CD14-positive monocyte (primary cell): Measurements from ENCODE around the gene TIAM1. TPM values are rescaled to one million over a fixed set of nuclear protein-coding genes. Genes with fewer than 3 reads are reported as not detected.

ENCODE experiments used
- DNase-seq, 3 donors: peaks; one replicate each; pipeline ENCODE4 v3.0.0-alpha.2; 2011 to 2022
- H2AFZ ChIP-seq: 2 replicates; pipeline ENCODE4 v1.6.0; 2012; ENCODE audit warnings: mild to moderate bottlenecking, low read depth, low read length, inconsistent platforms; ENCODE audit not compliant: insufficient read depth, poor library complexity, severe bottlenecking
- H3K27ac ChIP-seq, 2 donors: 1 replicate in 1 of 2; 2 replicates in 1 of 2; pipeline ENCODE4 v1.5.1; 2012 to 2013; ENCODE audit warnings: low read length in 2 of 2, control low read depth in 1 of 2, inconsistent platforms in 1 of 2, low read depth in 1 of 2, mild to moderate bottlenecking in 1 of 2
- H3K27me3 ChIP-seq, 2 donors: one replicate each; pipeline versions ENCODE4 v1.6.0 to v1.6.1; 2011 to 2013; ENCODE audit warnings: low read length in 2 of 2; ENCODE audit not compliant: control insufficient read depth in 2 of 2, insufficient read depth in 2 of 2
- H3K36me3 ChIP-seq, 2 donors: replicated peaks in 1 of 2; 1 replicate in 1 of 2; 2 replicates in 1 of 2; pipeline versions ENCODE4 v1.5.1 to v1.6.1; 2012 to 2013; ENCODE audit warnings: low read length in 2 of 2, control low read depth in 1 of 2, inconsistent platforms in 1 of 2, mild to moderate bottlenecking in 1 of 2; ENCODE audit not compliant: insufficient read depth in 2 of 2, control insufficient read depth in 1 of 2
- H3K4me1 ChIP-seq, 2 donors: 1 replicate in 1 of 2; 2 replicates in 1 of 2; pipeline versions ENCODE4 v1.5.1 to v1.6.1; 2012 to 2013; ENCODE audit warnings: low read length in 2 of 2, control low read depth in 1 of 2, inconsistent platforms in 1 of 2, mild to moderate bottlenecking in 1 of 2, moderate library complexity in 1 of 2; ENCODE audit not compliant: insufficient read depth in 2 of 2, control insufficient read depth in 1 of 2
- H3K4me2 ChIP-seq: replicated peaks from 2 replicates; pipeline ENCODE3; 2012; ENCODE audit warnings: low read length, moderate library complexity, mild to moderate bottlenecking; ENCODE audit not compliant: poor library complexity, severe bottlenecking; ENCODE audit errors: extremely low read depth
- H3K4me3 ChIP-seq, 3 experiments: fragments of 200-600 bp in 1 of 3; sonication (generic) in 1 of 3; replicated peaks in 1 of 3; 1 replicate in 2 of 3; 2 replicates in 1 of 3; pipeline ENCODE4 v1.5.1; 2011 to 2013; ENCODE audit warnings: low read length in 3 of 3, mild to moderate bottlenecking in 3 of 3, control low read depth in 2 of 3, low read depth in 2 of 3, inconsistent platforms in 1 of 3, moderate library complexity in 1 of 3
- H3K79me2 ChIP-seq: 2 replicates; pipeline ENCODE4 v1.6.0; 2012; ENCODE audit warnings: mild to moderate bottlenecking, control low read depth, inconsistent platforms, low read length, moderate library complexity; ENCODE audit not compliant: insufficient read depth
- H3K9ac ChIP-seq: 2 replicates; pipeline ENCODE4 v1.6.0; 2017; ENCODE audit warnings: low read length, mild to moderate bottlenecking; ENCODE audit not compliant: insufficient read depth, poor library complexity, severe bottlenecking
- H3K9me3 ChIP-seq, 2 donors: replicated peaks in 1 of 2; 1 replicate in 1 of 2; 2 replicates in 1 of 2; pipeline versions ENCODE4 v1.5.1 to v1.6.1; 2012 to 2013; ENCODE audit warnings: low read length in 2 of 2, control low read depth in 1 of 2; ENCODE audit not compliant: control insufficient read depth in 1 of 2, insufficient read depth in 1 of 2
- H4K20me1 ChIP-seq: 2 replicates; pipeline ENCODE4 v1.6.0; 2012; ENCODE audit warnings: mild to moderate bottlenecking, low read length, control low read depth, moderate library complexity; ENCODE audit not compliant: insufficient read depth
- H3K27ac Mint-ChIP-seq, 7 donors: one replicate each; pipeline ENCODE4 v1.8.0; 2020; ENCODE audit warnings: mild to moderate bottlenecking in 7 of 7, mixed read lengths in 7 of 7, moderate library complexity in 6 of 7, inconsistent platforms in 2 of 7
- H3K27me3 Mint-ChIP-seq, 3 donors: one replicate each; pipeline ENCODE4 v1.8.0; 2021 to 2022; ENCODE audit warnings: low read depth in 3 of 3, mild to moderate bottlenecking in 3 of 3, mixed read lengths in 3 of 3, moderate library complexity in 3 of 3, inconsistent platforms in 1 of 3
- H3K36me3 Mint-ChIP-seq, 2 donors: one replicate each; pipeline ENCODE4 v1.8.0; 2020; ENCODE audit warnings: mixed read lengths in 2 of 2, inconsistent platforms in 1 of 2, mild to moderate bottlenecking in 1 of 2
- H3K4me1 Mint-ChIP-seq: one replicate; pipeline ENCODE4 v1.8.0; 2020; ENCODE audit warnings: mild to moderate bottlenecking, mixed read lengths
- H3K4me3 Mint-ChIP-seq, 2 donors: one replicate each; pipeline ENCODE4 v1.8.0; 2020; ENCODE audit warnings: mild to moderate bottlenecking in 2 of 2, mixed read lengths in 2 of 2, moderate library complexity in 1 of 2
- H3K9me3 Mint-ChIP-seq, 7 donors: one replicate each; pipeline ENCODE4 v1.8.0; 2020 to 2022; ENCODE audit warnings: mixed read lengths in 7 of 7, mild to moderate bottlenecking in 6 of 7, moderate library complexity in 6 of 7, inconsistent platforms in 2 of 7
- WGBS: methylation state at CpG from one replicate; pipeline ENCODE4 v1.1.5; 2013; ENCODE audit warnings: missing lambda C conversion rate; ENCODE audit not compliant: insufficient coverage; 5-methylcytosine and 5-hydroxymethylcytosine counted together
- intact Hi-C, 2 donors: fragments of 100-400 bp; cut with micrococcal nuclease; formaldehyde crosslinking; loops; one replicate each; pipeline versions ENCODE4 v1.15.0 to v1.15.1; 2023
- polyA plus RNA-seq, 3 donors: library from polyadenylated mRNA; depleted of rRNA in 1 of 3; unstranded in 2 of 3; stranded (reverse) in 1 of 3; fragments of 300-500 nt in 2 of 3; fragments of >200 nt in 1 of 3; fragmentation: Illumina TruSeq in 2 of 3; gene quantifications; 1 replicate in 2 of 3; 2 replicates in 1 of 3; pipeline ENCODE4 v1.2.3, GENCODE V29; 2012 to 2021
- TF ChIP-seq, protein P1 (sequence below): fragments of 200-600 bp; IDR thresholded peaks from one replicate; pipeline ENCODE4 v1.8.0; 2022; ENCODE audit warnings: antibody characterized with exemption, mild to moderate bottlenecking

TIAM1 gene
- polyA plus RNA-seq, 3 donors: 17.7 to 55.0 (median 45.3) TPM

DNA sequence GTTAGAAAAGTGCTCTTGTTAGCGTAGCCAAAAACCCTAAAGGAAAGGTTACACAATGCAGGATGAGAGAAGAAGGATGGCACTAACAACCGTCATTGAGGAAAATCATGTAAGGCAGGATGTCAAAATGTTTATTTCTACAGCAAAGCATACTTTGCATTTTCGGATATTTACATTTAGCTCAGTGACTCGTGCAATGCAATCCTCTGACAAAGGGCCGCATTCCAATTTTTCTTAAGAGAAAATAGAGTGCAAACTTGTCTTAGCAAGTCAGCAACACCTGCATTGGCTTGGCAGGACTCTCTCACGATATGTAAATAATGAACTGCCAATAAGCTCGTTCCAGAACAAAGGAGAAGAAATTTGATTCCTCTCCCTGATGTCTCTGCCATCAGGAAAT, 33.3 kb downstream of the TIAM1 start:
- Histone ChIP-seq H3K79me2 (no peaks in the 10 kb centered on the region), H3K9me3 (no peaks in the 10 kb centered on the region), H3K4me3 (no peak overlapping the region), H3K27ac (no peak overlapping the region), H3K4me2 (no peak overlapping the region), H3K27me3 (no peaks in the 10 kb centered on the region), H4K20me1 (peaks cover 99% of the 10 kb centered on the region), H3K36me3 (peaks cover 0 to 23% of the 10 kb centered on the region in 2 donors), H3K4me1 (no peaks in the 10 kb centered on the region), H2AFZ (no peak overlapping the region), H3K9ac (no peak overlapping the region)
- H3K4me3 Mint-ChIP-seq: no peak overlapping the region
- no peaks in the 10 kb centered on the region for H3K4me1 Mint-ChIP-seq
- TF ChIP-seq, protein P1, sequence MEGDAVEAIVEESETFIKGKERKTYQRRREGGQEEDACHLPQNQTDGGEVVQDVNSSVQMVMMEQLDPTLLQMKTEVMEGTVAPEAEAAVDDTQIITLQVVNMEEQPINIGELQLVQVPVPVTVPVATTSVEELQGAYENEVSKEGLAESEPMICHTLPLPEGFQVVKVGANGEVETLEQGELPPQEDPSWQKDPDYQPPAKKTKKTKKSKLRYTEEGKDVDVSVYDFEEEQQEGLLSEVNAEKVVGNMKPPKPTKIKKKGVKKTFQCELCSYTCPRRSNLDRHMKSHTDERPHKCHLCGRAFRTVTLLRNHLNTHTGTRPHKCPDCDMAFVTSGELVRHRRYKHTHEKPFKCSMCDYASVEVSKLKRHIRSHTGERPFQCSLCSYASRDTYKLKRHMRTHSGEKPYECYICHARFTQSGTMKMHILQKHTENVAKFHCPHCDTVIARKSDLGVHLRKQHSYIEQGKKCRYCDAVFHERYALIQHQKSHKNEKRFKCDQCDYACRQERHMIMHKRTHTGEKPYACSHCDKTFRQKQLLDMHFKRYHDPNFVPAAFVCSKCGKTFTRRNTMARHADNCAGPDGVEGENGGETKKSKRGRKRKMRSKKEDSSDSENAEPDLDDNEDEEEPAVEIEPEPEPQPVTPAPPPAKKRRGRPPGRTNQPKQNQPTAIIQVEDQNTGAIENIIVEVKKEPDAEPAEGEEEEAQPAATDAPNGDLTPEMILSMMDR: no peak
- intact Hi-C loops: no loop called here
- peaks cover 21 to 35% of the 10 kb centered on the region in 2 donors for H3K36me3 Mint-ChIP-seq
- 100% methylated on average over 4 of the region's 7 CpGs for WGBS
- H3K9me3 Mint-ChIP-seq: peaks cover 0 to 7% (median 0%) of the 10 kb centered on the region in 7 donors
- DNase-seq: no peak
- peaks cover 0 to 4% (median 0%) of the 10 kb centered on the region in 3 donors for H3K27me3 Mint-ChIP-seq
- H3K27ac Mint-ChIP-seq: no peak overlapping the region

DNA sequence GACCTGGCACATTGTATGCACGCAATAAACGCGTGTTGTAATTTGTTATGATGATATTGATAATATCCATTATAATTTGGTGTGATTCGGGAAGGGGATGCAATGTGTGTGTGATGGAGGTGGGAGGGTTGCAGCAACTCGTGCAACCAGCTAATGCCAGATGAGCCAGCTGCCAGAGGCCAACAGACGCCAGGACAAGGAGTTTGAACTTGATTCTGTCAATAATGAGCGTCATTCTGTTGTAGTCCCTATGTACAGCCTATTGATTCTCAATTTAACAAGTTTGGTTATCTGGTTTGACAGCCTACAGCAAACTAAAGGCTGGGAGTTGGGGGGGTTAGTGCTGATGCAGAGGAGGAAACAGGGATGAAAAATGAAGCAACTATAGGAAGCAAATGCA, 35.5 kb downstream of the TIAM1 start:
- H3K79me2 ChIP-seq: no peaks in the 10 kb centered on the region
- H3K4me2 ChIP-seq: no peak overlapping the region
- intact Hi-C loops: no loop called here
- Mint-ChIP-seq H3K36me3 (peaks cover 21 to 29% of the 10 kb centered on the region in 2 donors), H3K4me3 (no peak overlapping the region), H3K27me3 (peaks cover 0 to 2% (median 0%) of the 10 kb centered on the region in 3 donors), H3K27ac (no peak overlapping the region), H3K9me3 (peaks cover 0 to 1% (median 0%) of the 10 kb centered on the region in 7 donors), H3K4me1 (no peaks in the 10 kb centered on the region)
- TF ChIP-seq, protein P1: no peak
- H3K4me3 ChIP-seq: no peak overlapping the region
- H4K20me1 ChIP-seq: peaks cover 100% of the 10 kb centered on the region
- peaks cover 0 to 23% of the 10 kb centered on the region in 2 donors for H3K36me3 ChIP-seq
- no peak overlapping the region for H2AFZ ChIP-seq
- 96% methylated on average over 7 of the region's 7 CpGs for WGBS
- no peaks in the 10 kb centered on the region for H3K27me3 ChIP-seq
- no peaks in the 10 kb centered on the region for H3K4me1 ChIP-seq
- H3K27ac ChIP-seq: no peak overlapping the region
- no peak for DNase-seq
- no peak overlapping the region for H3K9ac ChIP-seq
- H3K9me3 ChIP-seq: no peaks in the 10 kb centered on the region
